Endothelial cell (in vitro differentiated cells): ENCODE results near the gene ASGR2. TPM values are rescaled to one million over a fixed set of nuclear protein-coding genes. Genes with fewer than 3 reads are reported as not detected.
A peak's percentile ranks its signal among the peaks of the same experiment; 100 is the strongest.

ENCODE experiments used
- DNase-seq: peaks from one replicate; pipeline ENCODE4 v3.0.0; 2021; ENCODE audit warnings: low spot score
- H3K27ac Mint-ChIP-seq: one replicate; pipeline ENCODE4 v1.8.0; 2021; ENCODE audit warnings: mixed read lengths, inconsistent platforms; ENCODE audit not compliant: unreplicated experiment
- H3K27me3 Mint-ChIP-seq: one replicate; pipeline ENCODE4 v1.8.0; 2021; ENCODE audit warnings: mild to moderate bottlenecking, moderate library complexity, mixed read lengths, inconsistent platforms; ENCODE audit not compliant: unreplicated experiment
- H3K36me3 Mint-ChIP-seq: one replicate; pipeline ENCODE4 v1.8.0; 2021; ENCODE audit warnings: mild to moderate bottlenecking, low read depth, mixed read lengths, inconsistent platforms; ENCODE audit not compliant: unreplicated experiment
- H3K4me1 Mint-ChIP-seq: one replicate; pipeline ENCODE4 v1.8.0; 2021; ENCODE audit warnings: mild to moderate bottlenecking, mixed read lengths, inconsistent platforms; ENCODE audit not compliant: unreplicated experiment
- H3K4me3 Mint-ChIP-seq: one replicate; pipeline ENCODE4 v1.8.0; 2021; ENCODE audit warnings: mild to moderate bottlenecking, mixed read lengths, inconsistent platforms; ENCODE audit not compliant: unreplicated experiment
- H3K9me3 Mint-ChIP-seq: one replicate; pipeline ENCODE4 v1.8.0; 2021; ENCODE audit warnings: mixed read lengths, inconsistent platforms; ENCODE audit not compliant: unreplicated experiment
- total RNA-seq: library from RNA; stranded (reverse); fragmentation: NEBNext Ultra II Directional; extraction: Animal tissue kit (Norgen Biotek cat#: 25700); gene quantifications from one replicate; pipeline ENCODE4 v1.2.1, GENCODE V29; 2021; ENCODE audit not compliant: unreplicated experiment
- TF ChIP-seq, protein P1 (sequence below): fragments of 200-600 bp; sonication (generic); IDR thresholded peaks from one replicate; pipeline ENCODE4 v1.5.0; 2021; ENCODE audit warnings: antibody characterized with exemption; ENCODE audit not compliant: unreplicated experiment

The ASGR2 gene
- total RNA-seq, 1 donor from 2014 or later: 0.41 TPM

DNA sequence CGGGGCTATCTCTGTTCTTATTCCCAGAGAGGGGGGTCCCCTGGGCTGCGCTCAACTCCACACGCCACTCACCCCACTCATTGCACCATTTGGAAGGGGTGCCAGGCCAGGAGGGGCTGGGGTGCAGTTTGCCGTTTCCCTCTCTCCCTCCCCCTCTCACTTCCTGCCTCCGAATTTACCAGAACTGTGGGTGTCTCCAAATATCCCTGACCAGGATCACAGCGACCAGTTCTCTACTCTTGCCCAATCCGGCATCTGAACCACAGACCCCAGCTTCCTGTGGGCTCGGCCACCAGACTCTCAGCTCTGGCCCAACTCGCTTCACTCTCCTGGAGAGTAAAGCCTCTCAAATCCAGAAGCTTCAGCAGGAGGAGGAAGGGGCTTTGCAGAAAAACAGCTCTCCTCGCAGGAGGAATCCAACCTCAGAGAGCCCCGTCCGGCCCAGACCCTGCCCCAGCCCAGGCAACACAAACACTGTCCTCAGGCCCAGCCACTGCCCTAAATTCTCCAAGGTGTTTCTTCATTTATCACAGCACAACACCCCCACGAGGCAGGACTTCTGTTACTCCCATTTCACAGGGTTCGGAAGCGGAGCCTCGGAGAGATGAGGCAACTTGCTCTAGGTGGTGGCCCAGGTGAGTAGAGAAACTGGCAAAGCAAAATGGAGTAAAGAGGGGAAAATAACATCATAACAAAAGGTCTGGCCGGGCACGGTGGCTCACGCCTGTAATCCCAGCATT lies 423 bp upstream of the ASGR2 start:
- TF ChIP-seq, protein P1, sequence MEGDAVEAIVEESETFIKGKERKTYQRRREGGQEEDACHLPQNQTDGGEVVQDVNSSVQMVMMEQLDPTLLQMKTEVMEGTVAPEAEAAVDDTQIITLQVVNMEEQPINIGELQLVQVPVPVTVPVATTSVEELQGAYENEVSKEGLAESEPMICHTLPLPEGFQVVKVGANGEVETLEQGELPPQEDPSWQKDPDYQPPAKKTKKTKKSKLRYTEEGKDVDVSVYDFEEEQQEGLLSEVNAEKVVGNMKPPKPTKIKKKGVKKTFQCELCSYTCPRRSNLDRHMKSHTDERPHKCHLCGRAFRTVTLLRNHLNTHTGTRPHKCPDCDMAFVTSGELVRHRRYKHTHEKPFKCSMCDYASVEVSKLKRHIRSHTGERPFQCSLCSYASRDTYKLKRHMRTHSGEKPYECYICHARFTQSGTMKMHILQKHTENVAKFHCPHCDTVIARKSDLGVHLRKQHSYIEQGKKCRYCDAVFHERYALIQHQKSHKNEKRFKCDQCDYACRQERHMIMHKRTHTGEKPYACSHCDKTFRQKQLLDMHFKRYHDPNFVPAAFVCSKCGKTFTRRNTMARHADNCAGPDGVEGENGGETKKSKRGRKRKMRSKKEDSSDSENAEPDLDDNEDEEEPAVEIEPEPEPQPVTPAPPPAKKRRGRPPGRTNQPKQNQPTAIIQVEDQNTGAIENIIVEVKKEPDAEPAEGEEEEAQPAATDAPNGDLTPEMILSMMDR: no peak
- H3K27ac Mint-ChIP-seq: peak overlapping the region; percentile 42
- peaks cover 5% of the 10 kb centered on the region for H3K27me3 Mint-ChIP-seq
- H3K9me3 Mint-ChIP-seq: peaks cover 3% of the 10 kb centered on the region
- peaks cover 8% of the 10 kb centered on the region for H3K36me3 Mint-ChIP-seq
- no peak overlapping the region for H3K4me3 Mint-ChIP-seq
- H3K4me1 Mint-ChIP-seq: peaks cover 20% of the 10 kb centered on the region
- no peak for DNase-seq

DNA sequence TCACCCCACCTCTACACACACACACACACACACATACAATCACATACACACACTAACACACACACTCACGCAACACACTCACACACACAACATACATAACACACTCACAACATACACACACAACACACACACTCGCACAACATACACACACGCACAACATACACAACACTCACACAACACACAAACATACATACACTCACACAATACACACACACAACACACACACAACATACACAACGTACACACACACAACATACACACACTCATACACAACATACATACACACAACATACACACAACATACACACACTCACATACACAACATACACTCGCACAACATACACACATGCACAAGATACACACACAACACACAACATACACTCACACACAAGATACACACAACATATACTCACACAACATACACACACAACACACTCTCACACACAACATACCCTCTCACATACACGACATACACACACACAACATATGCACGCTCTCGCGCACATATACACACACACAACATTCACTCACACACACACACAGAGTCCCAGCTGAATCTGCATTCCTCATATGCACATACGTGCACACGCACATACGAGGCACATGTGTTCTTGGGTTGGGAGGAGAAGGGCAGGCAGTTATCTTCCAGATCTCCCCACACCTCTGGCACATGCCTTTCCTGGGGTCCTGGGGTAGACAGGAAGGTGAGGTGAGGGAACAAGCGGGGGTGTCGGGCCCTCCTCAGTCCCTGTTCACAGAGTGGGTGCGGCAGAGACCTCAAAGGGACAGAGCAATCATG lies 1.1 kb downstream of the ASGR2 start:
- Mint-ChIP-seq H3K27me3 (peaks cover 10% of the 10 kb centered on the region), H3K36me3 (peaks cover 13% of the 10 kb centered on the region), H3K4me3 (no peak overlapping the region), H3K27ac (no peak overlapping the region), H3K9me3 (peaks cover 3% of the 10 kb centered on the region), H3K4me1 (peaks cover 26% of the 10 kb centered on the region)
- no peak for DNase-seq
- TF ChIP-seq, protein P1: no peak

DNA sequence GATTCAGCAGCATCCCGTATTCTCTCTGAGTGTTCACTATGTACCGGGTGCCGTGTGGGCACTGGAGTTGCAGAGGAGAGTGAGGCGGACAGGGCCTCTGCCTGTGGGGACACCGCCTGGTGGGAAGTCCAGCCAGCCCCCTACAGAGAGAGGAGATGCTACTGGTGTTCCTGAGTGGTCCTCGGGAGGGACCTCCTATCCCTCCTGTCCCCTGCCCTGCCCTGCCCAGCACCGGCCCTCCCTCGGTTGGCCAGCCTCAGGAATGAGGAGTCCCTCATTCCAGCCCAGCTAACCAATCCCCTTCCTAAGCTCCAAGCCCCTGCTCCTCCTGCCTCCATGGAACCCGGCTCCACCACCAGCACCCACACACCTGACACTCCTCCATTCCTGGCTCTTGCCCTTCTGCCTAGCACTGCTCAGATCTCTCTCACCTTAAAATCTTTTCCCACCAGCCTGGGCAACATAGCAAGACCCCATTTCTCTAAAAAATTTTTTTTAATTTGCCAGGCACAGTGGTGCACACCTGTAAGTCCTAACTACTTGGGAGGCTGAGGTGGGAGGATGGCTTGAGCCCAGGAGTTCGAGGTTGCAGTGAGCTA lies 2.0 kb downstream of the ASGR2 start:
- Mint-ChIP-seq H3K27ac (no peak overlapping the region), H3K9me3 (peaks cover 3% of the 10 kb centered on the region), H3K4me1 (peaks cover 26% of the 10 kb centered on the region), H3K27me3 (peaks cover 14% of the 10 kb centered on the region), H3K4me3 (no peak overlapping the region), H3K36me3 (peaks cover 13% of the 10 kb centered on the region)
- DNase-seq: no peak
- TF ChIP-seq, protein P1: no peak

DNA sequence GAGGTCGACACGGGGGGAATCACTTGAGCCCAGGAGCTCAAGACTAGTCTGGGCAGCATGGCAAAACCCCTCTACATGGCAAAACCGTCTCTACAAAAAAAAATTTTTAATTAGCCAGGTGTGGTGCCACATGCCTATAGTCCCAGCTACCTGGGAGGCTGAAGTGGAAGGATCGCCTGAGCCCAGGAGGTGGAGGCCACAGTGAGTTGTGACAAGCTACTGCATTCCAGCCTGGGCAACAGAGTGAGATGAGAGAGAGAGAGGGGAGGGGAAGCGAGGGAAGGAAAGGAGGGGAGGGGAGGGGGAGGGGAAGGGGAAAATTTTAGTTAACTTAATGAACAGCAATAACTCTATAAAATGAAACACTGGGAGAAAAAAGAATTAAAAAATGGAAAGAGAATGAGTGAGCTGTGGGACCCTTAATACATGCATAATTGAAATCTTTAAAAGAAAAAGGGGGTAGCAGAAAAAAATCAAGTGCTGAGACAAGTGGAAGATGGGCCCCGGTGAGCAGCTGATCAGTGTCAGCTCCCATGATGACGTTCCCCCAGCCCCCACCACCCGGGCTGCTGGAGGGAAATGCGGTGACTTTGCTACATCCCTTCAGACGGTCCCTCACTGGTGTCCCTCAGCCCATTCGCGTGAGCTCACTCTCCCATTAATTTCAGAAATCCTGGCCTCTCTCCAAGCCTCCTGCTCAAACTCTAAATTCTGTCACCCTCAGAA lies 2.7 kb downstream of the ASGR2 start:
- Mint-ChIP-seq H3K27me3 (peaks cover 15% of the 10 kb centered on the region), H3K36me3 (peaks cover 13% of the 10 kb centered on the region), H3K4me1 (peaks cover 25% of the 10 kb centered on the region), H3K4me3 (no peak overlapping the region), H3K9me3 (peaks cover 3% of the 10 kb centered on the region), H3K27ac (no peak overlapping the region)
- DNase-seq: no peak
- TF ChIP-seq, protein P1: no peak
